Stimulated activated CD4-positive, alpha-beta T cell treated with anti-CD3 and anti-CD28 coated beads, Interleukin-1b, Interleukin-23, amount 100 ng/mL, for 48 hours (primary cell): Measurements from ENCODE around the gene PCDHGA4.
"Not testable (repeated sequence)": the region's sequence is repeated elsewhere in the genome, so short reads cannot be mapped to it uniquely, and the experiment has no call there.

ENCODE experiments used
- DNase-seq: peaks from one replicate; pipeline ENCODE4 v3.0.0-alpha.2; 2020

Gene PCDHGA4

DNA sequence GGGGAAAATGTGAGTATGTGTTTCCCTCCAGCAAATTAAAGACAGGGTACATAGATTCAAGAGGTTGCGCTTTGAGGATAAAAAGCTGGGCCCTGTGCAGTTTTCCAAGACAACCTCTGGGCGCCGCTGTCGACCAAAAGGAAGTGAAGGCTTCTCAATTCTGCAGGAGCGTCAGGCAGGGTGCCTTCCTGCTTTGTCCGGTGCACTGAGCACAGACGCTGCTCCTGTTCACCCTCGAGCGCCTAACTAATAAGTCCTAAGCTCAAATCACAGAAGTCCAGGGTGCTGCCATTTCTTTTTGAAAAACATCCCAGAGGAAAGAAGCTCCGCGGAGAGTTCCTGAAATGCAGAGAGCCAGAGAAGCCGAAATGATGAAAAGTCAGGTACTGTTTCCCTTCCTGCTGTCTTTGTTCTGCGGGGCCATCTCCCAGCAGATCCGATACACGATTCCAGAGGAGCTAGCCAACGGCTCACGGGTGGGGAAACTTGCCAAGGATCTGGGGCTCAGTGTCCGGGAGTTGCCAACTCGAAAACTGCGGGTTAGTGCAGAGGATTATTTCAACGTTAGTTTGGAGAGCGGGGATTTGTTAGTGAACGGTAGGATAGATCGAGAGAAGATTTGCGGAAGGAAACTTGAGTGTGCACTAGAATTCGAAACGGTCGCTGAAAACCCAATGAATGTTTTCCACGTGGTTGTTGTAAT, 4.8 kb upstream of the PCDHGA4 start, which contains the start of gene PCDHGB1:
Gene PCDHGB1, plus strand, starts transcription at position 183 of the 703 bp plus-strand sequence. Its CDS starts 162 bp downstream, at position 345.
- DNase-seq = peak; percentile 35

DNA sequence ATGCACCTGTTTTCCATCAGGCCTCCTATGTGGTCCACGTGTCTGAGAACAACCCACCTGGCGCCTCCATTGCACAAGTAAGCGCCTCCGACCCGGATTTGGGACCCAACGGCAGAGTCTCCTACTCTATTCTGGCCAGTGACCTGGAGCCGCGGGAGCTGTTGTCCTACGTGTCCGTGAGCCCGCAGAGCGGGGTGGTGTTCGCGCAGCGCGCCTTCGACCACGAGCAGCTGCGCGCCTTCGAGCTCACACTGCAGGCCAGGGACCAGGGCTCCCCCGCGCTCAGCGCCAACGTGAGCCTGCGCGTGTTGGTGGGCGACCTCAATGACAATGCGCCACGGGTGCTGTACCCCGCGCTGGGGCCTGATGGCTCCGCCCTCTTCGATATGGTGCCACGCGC, 3.2 kb upstream of the PCDHGA4 start:
- DNase-seq = no peak

DNA sequence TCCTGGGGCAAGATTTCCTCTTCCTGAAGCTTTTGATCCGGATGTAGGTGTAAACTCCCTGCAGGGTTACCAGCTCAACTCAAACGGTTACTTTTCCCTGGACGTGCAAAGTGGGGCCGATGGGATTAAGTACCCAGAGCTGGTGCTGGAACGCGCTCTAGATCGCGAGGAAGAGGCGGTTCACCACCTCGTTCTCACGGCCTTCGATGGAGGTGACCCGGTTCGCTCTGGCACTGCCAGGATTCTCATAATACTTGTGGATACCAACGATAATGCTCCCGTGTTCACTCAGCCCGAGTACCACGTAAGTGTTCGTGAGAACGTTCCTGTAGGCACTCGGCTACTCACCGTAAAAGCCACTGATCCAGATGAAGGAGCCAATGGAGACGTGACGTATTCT, 820 bp downstream of the PCDHGA4 start:
- no peak for DNase-seq

DNA sequence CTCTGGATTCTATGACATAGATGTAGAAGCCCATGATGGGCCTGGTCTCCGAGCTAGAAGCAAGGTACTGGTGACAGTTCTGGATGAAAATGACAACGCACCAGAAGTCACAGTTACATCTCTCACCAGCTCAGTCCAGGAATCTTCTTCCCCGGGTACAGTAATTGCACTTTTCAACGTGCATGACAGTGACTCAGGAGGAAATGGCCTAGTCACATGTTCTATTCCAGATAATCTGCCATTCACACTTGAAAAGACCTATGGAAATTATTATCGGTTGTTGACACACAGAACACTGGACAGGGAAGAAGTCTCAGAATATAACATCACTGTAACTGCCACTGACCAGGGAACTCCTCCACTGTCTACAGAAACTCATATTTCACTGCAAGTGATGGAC, 1.3 kb downstream of the PCDHGA4 start:
- DNase-seq = no peak

DNA sequence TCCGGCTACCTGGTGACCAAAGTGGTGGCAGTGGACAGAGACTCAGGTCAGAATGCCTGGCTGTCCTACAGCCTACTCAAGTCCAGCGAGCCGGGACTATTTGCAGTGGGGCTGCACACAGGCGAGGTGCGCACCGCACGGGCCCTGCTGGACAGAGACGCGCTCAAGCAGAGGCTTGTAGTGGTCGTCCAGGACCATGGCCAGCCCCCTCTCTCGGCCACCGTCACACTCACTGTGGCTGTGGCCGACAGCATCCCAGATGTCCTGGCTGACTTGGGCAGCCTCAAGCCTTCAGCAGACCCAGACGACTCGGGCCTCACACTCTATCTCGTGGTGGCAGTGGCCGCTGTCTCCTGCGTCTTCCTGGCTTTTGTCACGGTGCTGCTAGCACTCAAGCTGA, 2.1 kb downstream of the PCDHGA4 start:
- no peak for DNase-seq

DNA sequence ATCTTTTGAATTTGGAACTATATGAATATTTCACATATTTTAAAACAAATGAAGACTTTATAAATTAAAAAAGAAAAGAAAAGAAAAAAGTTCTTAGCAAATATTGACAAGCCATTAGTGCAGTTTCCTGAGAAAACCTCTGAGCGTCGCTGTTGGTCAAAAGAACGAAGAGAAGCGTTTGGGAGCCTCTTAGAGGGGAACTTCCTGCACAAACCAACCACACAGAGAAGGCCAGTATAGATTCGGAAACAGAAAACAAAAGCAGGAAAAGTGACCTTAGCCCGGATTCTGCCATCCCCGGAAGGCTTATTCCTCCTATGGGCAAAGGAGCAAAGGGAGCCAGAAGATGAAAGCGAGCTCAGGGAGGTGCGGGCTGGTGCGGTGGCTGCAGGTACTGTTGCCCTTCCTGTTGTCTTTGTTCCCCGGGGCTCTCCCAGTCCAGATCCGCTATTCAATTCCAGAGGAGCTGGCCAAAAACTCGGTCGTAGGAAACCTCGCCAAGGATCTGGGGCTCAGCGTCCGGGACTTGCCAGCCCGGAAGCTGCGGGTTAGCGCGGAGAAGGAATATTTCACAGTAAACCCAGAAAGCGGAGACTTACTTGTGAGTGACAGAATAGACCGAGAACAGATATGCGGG, 5.1 kb downstream of the PCDHGA4 start, which contains the start of gene PCDHGB2:
Gene PCDHGB2, plus strand, starts transcription at position 205 of the 637 bp plus-strand sequence. Its CDS starts 142 bp downstream, at position 347.
- DNase-seq = no peak

DNA sequence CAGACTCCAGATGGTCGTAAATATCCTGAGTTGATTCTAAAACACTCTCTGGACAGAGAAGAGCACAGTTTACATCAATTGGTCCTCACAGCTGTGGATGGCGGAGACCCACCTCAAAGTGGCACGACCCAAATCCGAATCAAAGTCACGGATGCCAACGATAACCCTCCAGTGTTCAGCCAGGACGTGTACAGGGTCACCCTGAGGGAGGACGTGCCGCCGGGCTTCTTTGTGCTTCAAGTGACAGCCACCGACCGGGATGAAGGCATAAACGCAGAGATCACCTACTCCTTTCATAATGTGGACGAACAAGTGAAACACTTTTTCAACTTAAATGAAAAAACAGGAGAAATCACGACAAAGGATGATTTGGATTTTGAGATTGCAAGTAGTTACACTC, 5.9 kb downstream of the PCDHGA4 start:
- DNase-seq = no peak

DNA sequence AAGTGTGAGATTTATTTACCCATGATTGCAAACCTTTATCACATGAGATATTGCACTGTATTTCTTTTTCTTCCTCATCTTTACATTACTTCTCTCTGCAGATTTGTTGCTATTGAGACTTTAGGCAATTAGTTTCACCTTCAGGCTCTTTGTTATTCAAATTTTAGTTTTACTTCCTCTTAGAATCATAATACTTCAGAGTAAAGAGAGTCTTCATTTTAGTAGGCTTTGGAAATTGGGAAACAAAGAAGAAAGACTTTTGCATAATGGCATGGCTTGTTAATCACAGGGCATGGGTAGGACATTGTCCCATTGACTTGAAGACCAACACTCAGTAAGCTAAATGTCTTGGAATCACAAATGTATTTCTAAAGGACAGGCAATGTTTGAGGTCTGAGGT, 7.9 kb downstream of the PCDHGA4 start:
- no peak for DNase-seq

DNA sequence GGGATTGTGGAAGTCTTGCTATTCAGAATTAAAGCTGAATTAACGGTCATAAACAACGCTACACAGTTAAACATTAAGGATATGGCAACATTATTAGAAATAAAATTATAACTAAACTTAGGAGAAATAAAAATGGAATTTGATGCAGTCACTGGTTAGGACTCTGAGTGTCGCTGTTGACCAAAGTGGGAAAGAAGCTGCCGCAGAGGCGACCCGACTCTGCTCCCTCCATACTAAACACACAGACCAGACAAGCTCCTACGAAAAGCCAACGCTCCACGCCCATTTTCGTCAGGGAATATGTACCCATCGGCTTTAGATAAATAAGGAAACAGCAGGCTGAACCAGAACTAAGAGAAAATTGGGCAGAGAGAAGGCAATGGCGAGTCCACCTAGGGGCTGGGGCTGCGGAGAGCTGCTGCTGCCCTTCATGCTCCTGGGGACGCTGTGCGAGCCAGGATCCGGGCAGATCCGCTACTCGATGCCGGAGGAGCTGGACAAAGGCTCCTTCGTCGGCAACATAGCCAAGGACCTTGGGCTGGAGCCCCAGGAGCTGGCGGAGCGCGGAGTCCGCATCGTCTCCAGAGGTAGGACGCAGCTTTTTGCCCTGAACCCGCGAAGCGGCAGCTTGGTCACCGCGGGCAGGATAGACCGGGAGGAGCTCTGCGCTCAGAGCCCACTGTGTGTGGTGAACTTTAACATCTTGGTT, 9.3 kb downstream of the PCDHGA4 start, which contains the start of gene PCDHGA5:
Gene PCDHGA5, plus strand, starts transcription at position 211 of the 709 bp plus-strand sequence. Its CDS starts 169 bp downstream, at position 380.
- DNase-seq = no peak

DNA sequence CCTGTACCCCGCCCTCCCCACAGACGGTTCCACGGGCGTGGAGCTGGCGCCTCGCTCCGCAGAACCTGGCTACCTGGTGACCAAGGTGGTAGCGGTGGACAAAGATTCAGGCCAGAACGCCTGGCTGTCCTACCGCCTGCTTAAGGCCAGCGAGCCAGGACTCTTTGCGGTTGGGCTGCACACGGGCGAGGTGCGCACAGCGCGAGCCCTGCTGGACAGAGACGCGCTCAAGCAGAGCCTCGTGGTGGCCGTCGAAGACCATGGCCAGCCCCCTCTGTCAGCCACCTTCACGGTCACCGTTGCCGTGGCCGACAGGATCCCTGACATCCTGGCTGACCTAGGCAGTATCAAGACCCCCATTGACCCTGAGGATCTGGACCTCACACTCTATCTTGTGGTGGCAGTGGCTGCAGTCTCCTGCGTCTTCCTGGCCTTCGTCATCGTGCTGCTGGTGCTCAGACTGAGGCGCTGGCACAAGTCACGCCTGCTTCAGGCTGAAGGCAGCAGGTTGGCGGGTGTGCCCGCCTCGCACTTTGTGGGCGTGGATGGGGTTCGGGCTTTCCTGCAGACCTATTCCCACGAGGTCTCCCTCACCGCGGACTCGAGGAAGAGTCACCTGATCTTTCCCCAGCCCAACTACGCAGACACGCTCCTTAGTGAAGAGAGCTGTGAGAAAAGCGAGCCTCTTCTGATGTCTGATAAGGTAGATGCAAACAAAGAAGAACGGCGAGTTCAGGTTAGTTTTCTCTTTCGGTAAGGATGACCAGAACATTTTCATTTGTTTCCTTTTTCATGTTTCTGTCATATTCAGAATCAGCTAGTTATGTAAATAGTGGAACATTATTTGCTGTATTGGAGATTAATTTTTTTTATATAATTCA, 11.4 kb downstream of the PCDHGA4 start:
- no peak for DNase-seq

DNA sequence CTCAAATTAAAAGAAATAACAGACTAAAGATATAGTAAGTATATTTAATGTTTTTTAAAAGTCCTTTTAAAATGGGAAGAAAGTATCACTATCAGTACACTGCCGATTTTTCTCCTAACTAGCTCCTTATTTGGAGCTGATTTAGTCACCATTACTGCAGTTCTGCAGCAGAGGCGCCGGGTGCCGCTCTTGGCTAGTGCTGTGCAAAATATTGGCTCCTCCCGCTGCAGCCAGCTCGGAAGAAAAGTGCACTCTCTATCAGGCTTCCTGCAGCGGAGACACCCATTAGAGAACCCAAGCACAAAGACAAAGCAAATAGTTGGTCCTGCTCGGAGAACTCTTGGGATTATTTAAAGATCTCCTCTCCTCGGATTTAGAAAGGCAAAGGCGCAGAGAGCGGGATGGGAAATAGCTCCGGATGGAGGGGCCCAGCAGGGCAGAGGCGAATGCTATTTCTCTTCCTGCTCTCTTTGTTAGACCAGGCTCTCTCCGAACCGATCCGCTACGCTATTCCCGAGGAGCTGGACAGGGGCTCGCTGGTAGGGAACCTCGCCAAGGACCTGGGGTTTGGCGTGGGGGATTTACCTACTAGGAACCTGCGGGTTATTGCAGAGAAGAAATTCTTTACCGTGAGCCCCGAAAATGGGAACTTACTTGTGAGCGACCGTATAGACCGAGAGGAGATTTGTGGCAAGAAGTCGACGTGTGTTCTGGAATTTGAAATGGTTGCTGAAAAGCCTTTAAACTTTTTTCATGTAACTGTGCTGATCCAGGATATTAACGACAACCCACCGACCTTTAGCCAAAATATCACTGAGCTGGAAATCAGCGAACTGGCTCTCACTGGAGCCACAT, 15.4 kb downstream of the PCDHGA4 start, which contains the start of gene PCDHGB3:
Gene PCDHGB3, plus strand, starts transcription at position 249 of the 855 bp plus-strand sequence. Its CDS starts 153 bp downstream, at position 402.
- DNase-seq = peak; percentile 25

DNA sequence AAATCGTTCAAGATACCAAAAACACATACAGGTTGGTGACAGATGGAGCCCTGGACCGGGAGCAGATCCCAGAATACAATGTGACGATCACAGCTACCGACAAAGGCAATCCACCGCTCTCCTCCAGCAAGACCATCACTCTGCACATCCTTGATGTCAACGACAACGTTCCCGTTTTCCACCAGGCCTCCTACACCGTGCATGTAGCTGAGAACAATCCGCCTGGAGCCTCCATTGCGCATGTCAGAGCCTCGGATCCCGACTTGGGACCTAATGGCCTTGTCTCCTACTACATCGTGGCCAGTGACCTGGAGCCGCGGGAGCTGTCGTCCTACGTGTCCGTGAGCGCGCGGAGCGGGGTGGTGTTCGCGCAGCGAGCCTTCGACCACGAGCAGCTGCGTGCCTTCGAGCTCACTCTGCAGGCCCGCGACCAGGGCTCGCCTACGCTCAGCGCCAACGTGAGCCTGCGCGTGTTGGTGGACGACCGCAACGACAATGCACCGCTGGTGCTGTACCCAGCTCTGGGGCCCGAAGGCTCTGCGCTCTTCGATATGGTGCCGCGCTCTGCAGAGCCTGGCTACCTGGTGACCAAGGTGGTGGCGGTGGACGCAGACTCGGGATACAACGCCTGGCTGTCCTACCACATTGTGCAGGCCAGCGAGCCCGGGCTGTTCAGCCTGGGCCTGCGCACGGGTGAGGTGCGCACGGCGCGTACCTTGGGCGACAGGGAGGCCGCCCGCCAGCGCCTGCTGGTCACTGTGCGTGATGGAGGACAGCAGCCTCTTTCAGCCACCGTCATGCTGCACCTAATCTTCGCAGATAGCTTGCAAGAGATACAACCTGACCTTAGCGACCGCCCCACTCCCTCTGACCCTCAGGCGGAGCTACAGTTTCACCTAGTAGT, 17.0 kb downstream of the PCDHGA4 start:
- no peak for DNase-seq

DNA sequence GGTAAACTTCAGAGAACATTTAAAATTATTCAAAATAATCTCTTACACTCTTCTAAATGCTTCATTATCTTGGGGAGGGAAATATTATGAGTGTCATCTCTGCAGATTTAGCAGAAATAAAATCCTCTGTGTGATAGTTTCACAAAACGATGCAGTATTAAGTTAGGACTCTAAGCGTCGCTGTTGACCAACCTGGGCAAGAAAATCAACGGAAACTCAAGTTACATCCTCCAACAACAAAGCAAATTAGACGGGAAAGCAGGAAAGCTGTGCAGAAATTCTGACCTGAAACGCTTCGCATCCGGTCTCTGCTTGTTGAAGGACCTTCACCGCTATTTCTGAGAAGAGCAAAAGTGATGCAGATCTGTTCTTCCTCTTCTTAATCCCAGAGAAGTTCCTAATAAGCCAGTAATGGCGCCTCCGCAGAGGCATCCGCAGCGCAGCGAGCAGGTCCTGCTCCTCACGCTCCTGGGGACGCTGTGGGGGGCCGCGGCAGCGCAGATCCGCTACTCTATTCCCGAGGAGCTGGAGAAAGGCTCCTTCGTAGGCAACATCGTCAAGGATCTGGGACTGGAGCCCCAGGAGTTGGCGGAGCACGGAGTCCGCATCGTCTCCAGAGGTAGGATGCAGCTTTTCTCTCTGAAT, 19.0 kb downstream of the PCDHGA4 start, which contains the start of gene PCDHGA6:
Gene PCDHGA6, plus strand, starts transcription at position 219 of the 645 bp plus-strand sequence. Its CDS starts 193 bp downstream, at position 412.
- no peak for DNase-seq

DNA sequence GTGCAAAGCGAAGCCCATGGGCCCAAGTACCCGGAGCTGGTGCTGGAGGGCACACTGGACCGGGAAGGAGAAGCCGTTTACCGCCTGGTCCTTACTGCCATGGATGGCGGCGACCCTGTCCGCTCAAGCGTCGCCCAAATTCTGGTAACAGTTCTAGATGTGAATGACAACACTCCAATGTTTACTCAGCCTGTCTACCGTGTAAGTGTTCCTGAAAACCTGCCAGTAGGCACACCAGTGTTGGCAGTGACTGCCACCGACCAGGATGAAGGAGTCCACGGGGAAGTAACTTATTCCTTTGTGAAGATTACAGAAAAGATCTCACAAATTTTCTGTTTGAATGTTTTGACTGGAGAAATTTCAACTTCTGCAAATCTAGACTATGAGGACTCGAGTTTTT, 19.8 kb downstream of the PCDHGA4 start:
- DNase-seq = no peak

DNA sequence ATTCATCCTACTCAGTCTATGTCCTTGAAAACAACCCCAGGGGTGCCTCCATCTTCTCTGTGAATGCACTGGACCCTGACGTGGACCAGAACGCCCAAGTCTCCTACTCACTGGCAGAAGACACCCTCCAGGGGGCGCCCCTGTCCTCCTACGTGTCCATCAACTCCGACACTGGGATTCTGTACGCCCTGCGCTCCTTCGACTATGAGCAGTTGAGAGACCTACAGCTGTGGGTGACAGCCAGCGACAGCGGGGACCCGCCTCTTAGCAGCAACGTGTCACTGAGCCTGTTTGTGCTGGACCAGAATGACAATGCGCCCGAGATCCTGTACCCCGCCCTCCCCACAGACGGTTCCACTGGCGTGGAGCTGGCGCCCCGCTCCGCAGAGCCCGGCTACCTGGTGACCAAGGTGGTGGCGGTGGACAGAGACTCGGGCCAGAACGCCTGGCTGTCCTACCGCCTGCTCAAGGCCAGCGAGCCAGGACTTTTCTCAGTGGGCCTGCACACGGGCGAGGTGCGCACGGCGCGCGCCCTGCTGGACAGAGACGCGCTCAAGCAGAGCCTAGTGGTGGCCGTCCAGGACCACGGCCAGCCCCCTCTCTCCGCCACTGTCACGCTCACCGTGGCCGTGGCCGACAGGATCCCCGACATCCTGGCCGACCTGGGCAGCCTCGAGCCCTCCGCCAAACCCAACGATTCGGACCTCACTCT, 20.8 kb downstream of the PCDHGA4 start:
- not testable (repeated sequence) for DNase-seq

DNA sequence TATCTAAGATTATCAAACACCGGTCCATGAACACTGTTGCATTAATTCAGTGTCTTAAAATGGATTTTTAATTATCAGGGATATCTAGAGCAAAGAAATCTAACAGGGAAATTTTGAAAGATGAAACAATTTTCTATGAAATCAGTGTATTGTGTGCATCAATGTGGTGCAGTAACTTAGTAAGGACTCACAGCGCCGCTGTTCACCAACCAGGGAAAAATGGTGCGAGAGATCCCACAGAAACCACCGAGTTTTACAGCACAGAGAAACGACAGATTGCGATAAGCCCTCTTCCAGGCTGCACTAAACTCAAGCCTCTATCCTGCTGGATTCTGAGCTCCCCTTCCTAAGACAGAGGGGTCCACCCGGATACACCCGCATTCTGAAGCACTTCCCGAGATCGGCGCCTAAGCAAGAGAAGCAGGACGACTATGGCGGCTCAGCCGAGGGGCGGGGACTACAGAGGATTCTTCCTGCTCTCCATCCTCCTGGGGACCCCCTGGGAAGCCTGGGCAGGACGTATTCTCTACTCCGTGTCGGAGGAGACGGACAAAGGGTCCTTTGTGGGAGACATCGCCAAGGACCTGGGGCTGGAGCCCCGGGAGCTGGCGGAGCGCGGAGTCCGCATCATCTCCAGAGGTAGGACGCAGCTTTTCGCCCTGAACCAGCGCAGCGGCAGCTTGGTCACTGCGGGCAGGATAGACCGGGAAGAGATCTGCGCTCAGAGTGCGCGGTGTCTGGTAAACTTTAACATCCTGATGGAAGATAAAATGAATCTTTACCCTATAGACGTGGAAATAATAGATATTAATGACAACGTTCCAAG, 27.9 kb downstream of the PCDHGA4 start, which contains the start of gene PCDHGA7:
Gene PCDHGA7, plus strand, starts transcription at position 274 of the 826 bp plus-strand sequence. Its CDS starts 158 bp downstream, at position 432.
- no peak for DNase-seq

DNA sequence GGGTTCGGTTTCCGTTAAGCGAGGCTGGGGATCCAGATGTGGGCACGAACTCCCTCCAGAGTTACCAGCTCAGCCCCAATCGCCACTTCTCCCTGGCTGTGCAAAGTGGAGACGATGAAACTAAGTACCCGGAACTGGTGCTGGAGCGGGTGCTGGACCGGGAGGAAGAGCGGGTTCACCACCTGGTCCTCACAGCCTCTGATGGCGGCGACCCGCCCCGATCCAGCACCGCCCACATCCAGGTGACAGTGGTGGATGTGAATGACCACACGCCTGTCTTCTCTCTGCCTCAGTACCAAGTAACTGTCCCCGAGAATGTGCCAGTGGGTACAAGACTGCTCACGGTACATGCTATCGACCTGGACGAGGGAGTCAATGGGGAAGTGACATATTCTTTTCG, 28.5 kb downstream of the PCDHGA4 start:
- no peak for DNase-seq
